Mucosa of descending colon (tissue), 3 donors: Measurements from ENCODE around the gene NPAS3. TPM values are rescaled to one million over a fixed set of nuclear protein-coding genes. Genes with fewer than 3 reads are reported as not detected.

Source experiments
- ATAC-seq: fragments of 200-7000 bp; cut with Tn5 transposase; one replicate; pipeline ENCODE4 v1.9.1; 2020; ENCODE audit warnings: mild to moderate bottlenecking, moderate library complexity
- DNase-seq, 3 donors: peaks; one replicate each; pipeline ENCODE4 v3.0.0-alpha.2; 2020
- H3K36me3 ChIP-seq: fragments of 200-600 bp; one replicate; pipeline ENCODE4 v1.8.0; 2021; ENCODE audit warnings: low read depth, mild to moderate bottlenecking
- H3K4me1 ChIP-seq: fragments of 200-600 bp; one replicate; pipeline ENCODE4 v1.8.0; 2021; ENCODE audit warnings: low read depth, mild to moderate bottlenecking
- H3K4me3 ChIP-seq: fragments of 200-600 bp; one replicate; pipeline ENCODE4 v1.8.0; 2021; ENCODE audit warnings: mild to moderate bottlenecking
- H3K9me3 ChIP-seq: fragments of 200-600 bp; one replicate; pipeline ENCODE4 v1.8.0; 2021; ENCODE audit warnings: mild to moderate bottlenecking
- CTCF ChIP-seq: fragments of 200-600 bp; IDR thresholded peaks from one replicate; pipeline ENCODE4 v1.8.0; 2022; ENCODE audit warnings: antibody characterized with exemption, mild to moderate bottlenecking
- intact Hi-C, 2 donors: fragments of 100-400 bp; cut with DNase I in 1 of 2; cut with micrococcal nuclease in 1 of 2; formaldehyde crosslinking; loops; one replicate each; pipeline versions ENCODE4 v1.11.0 to v1.11.1; 2022; cut with DNase I, micrococcal nuclease
- total RNA-seq, 3 donors: library from RNA; stranded (reverse); fragmentation: NEBNext Ultra II Directional in 2 of 3; extraction: Animal tissue kit (Norgen Biotek cat#: 25700) in 2 of 3; gene quantifications; one replicate each; pipeline versions ENCODE4 v1.2.1 to v1.2.4, GENCODE V29; 2021 to 2023
- donor health status: DM: no; HTN: no; CAD: no; lungs with moderate emphysema.
- donor health status: DM: no; HTN: no; CAD: no.
- donor health status: DM: no; HTN: yes; CAD: no.

NPAS3 gene
- total RNA-seq, 3 donors from 2014 or later: 0.65 to 9.7 (median 2.0) TPM

- no peaks in the 10 kb centered on the region for H3K9me3 ChIP-seq
- H3K4me3 ChIP-seq: no peak overlapping the region
- H3K4me1 ChIP-seq: no peaks in the 10 kb centered on the region
- DNase-seq: no peak
- no peaks in the 10 kb centered on the region for H3K36me3 ChIP-seq
- intact Hi-C loops: no loop called here
- no peak for ATAC-seq
- no peak for TF ChIP-seq CTCF
Observed at GRCh38 chr14:33175951-33176350, 237.3 kb downstream of the NPAS3 start.

GRCh38 chr14:33184587-33184986 is 245.9 kb downstream of the NPAS3 start:
- no peaks in the 10 kb centered on the region for H3K4me1 ChIP-seq
- intact Hi-C loops: no loop called here
- H3K36me3 ChIP-seq: no peaks in the 10 kb centered on the region
- no peak overlapping the region for H3K4me3 ChIP-seq
- peak in 1 of 3 donors; percentile 33 for DNase-seq
- no peaks in the 10 kb centered on the region for H3K9me3 ChIP-seq
- peak; percentile 36 for ATAC-seq
- TF ChIP-seq CTCF: no peak

GRCh38 chr14:33186656-33187055 is 248.0 kb downstream of the NPAS3 start:
- DNase-seq (no peak), ATAC-seq (no peak)
- TF ChIP-seq CTCF: no peak
- Histone ChIP-seq H3K36me3 (no peaks in the 10 kb centered on the region), H3K4me3 (no peak overlapping the region), H3K9me3 (no peaks in the 10 kb centered on the region), H3K4me1 (no peaks in the 10 kb centered on the region)
- intact Hi-C loops: no loop called here

- no peak overlapping the region for H3K4me3 ChIP-seq
- no peaks in the 10 kb centered on the region for H3K36me3 ChIP-seq
- no peaks in the 10 kb centered on the region for H3K4me1 ChIP-seq
- H3K9me3 ChIP-seq: no peaks in the 10 kb centered on the region
- no peak for TF ChIP-seq CTCF
- intact Hi-C loops: no loop called here
- ATAC-seq (no peak), DNase-seq (no peak)
Observed at GRCh38 chr14:33188880-33189279, 250.2 kb downstream of the NPAS3 start.

- DNase-seq: no peak
- no peaks in the 10 kb centered on the region for H3K9me3 ChIP-seq
- intact Hi-C loops: no loop called here
- no peaks in the 10 kb centered on the region for H3K36me3 ChIP-seq
- ATAC-seq: no peak
- no peak overlapping the region for H3K4me3 ChIP-seq
- TF ChIP-seq CTCF: no peak
- no peaks in the 10 kb centered on the region for H3K4me1 ChIP-seq
Observed at GRCh38 chr14:33191855-33192254, 253.2 kb downstream of the NPAS3 start.

GRCh38 chr14:33194551-33194950 is 255.9 kb downstream of the NPAS3 start:
- TF ChIP-seq CTCF: no peak
- ATAC-seq (no peak), DNase-seq (no peak)
- H3K36me3 ChIP-seq: no peaks in the 10 kb centered on the region
- no peaks in the 10 kb centered on the region for H3K4me1 ChIP-seq
- intact Hi-C loops: no loop called here
- H3K4me3 ChIP-seq: no peak overlapping the region
- no peaks in the 10 kb centered on the region for H3K9me3 ChIP-seq
